ENCODE results near the gene TIMM22. TPM values are rescaled to one million over a fixed set of nuclear protein-coding genes. Genes with fewer than 3 reads are reported as not detected.
A peak's percentile ranks its signal among the peaks of the same experiment; 100 is the strongest.

Gene TIMM22
- total and polyA plus RNA-seq, 2 of the 4 experiments (the other 2 are of a cell fraction) = 12.7 to 12.9 TPM

DNA sequence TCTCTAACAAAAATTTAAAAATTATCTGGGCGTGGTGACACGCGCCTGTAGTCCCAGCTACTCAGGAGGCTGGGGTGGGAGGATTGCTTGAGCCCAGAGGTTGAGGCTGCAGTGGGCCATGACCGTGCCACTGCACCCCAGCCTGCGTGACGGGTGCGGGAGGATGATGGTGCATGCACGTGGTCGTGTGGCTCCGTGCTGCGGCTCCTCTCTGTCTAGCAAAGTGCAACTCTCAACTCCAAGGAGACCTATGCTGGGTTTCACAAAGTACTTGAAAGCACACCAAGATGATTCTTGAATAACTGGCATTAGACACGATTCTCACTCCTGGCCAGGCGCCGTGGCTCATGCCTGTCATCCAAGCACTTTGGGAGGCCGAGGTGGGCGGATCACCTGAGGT, 43.2 kb upstream of the TIMM22 start:
- Histone ChIP-seq H2AK9ac (replicated peaks; ENCODE audit: low read depth, low read length, poor library complexity) (no peak overlapping the region), H3K79me1 (ENCODE audit: low read depth in 1 of 2, low read length in 2 of 2) (peaks cover 33 to 70% of the 10 kb centered on the region in 2 experiments), H3K9me1 (ENCODE audit: insufficient read depth, low read length) (peaks cover 21% of the 10 kb centered on the region), H2AFZ (replicated peaks; ENCODE audit: low read length, poor library complexity) (no peak overlapping the region), H2BK120ac (ENCODE audit: low read depth, low read length) (peak overlapping the region; percentile 28; the same call in 1 of the 2 replicates), H3K23ac (ENCODE audit: low read depth, low read length) (no peak overlapping the region), H3K9me3 (ENCODE audit: control insufficient read depth, insufficient read depth, low read length) (no peaks in the 10 kb centered on the region), H2BK15ac (ENCODE audit: low read depth, low read length) (peak overlapping the region; percentile 0; the same call in 1 of the 3 replicates), H3K18ac (ENCODE audit: low read depth, low read length) (no peak overlapping the region), H2BK20ac (ENCODE audit: low read depth, low read length) (peak overlapping the region; percentile 46; the same call in 1 of the 2 replicates), H4K20me1 (ENCODE audit: insufficient read depth, low read length) (peaks cover 45% of the 10 kb centered on the region), H3K27ac (ENCODE audit: insufficient read depth, low read length) (no peak overlapping the region; the same call in 1 of the 2 replicates), H2AK5ac (ENCODE audit: low read depth, low read length) (no peak overlapping the region; the same call in 1 of the 2 replicates), H2BK5ac (ENCODE audit: low read depth, low read length, poor library complexity, severe bottlenecking) (no peak overlapping the region), H3K9ac (ENCODE audit: low read depth, low read length) (no peak overlapping the region), H4K8ac (ENCODE audit: low read depth in 2 of 2, low read length in 2 of 2) (0 out of 4 replicates have a peak overlapping the region, but pooled peaks of 1 of the 2 experiments have one; percentile 6), H3K27me3 (ENCODE audit: control insufficient read depth, insufficient read depth, low read length) (no peaks in the 10 kb centered on the region), H3K4me1 (ENCODE audit: control insufficient read depth, insufficient read depth, low read length) (peaks cover 28% of the 10 kb centered on the region), H3K4me3 (ENCODE audit: insufficient read depth, low read depth, low read length) (no peak overlapping the region), H3K56ac (ENCODE audit: extremely low read depth, insufficient read depth, low read length) (no peak overlapping the region), H3K4me2 (ENCODE audit: low read depth, low read length) (no peak overlapping the region), H3K14ac (replicated peaks; ENCODE audit: low read depth, low read length) (no peak overlapping the region), H3K4ac (ENCODE audit: low read depth, low read length) (peak overlapping the region; percentile 80), H3K36me3 (ENCODE audit: control insufficient read depth, insufficient read depth, low read length) (peaks cover 13% of the 10 kb centered on the region), H4K5ac (ENCODE audit: low read depth, low read length) (no peak overlapping the region), H4K91ac (ENCODE audit: insufficient read depth, low read depth, low read length) (no peak overlapping the region)
- dilution Hi-C loops (cut with HindIII; ENCODE audit: low sequenced_read_pairs, unreplicated experiment) (no loop called here), in situ Hi-C loops (cut with MboI; ENCODE audit: low sequenced_read_pairs) (no loop called here), intact Hi-C loops (cut with micrococcal nuclease) (loop anchor here (1.0 kb wide), 1 partner anchor 20 kb away; no protein-coding TSS in a partner anchor)
- ChIA-PET POLR2A (ENCODE audit: unreplicated experiment) (no interaction called here), CTCF (no interaction called here)
- TF ChIP-seq SMC3 (IDR thresholded peaks at IDR 0.05; ENCODE audit: low read depth, low read length) = no peak
- no peak for TF ChIP-seq MAFK (IDR thresholded peaks at IDR 0.05; ENCODE audit: low read depth, low read length)
- TF ChIP-seq POLR2A (IDR thresholded peaks at IDR 0.05; ENCODE audit: low read depth, low read length) = no peak
- no peak for ATAC-seq (ENCODE audit: low read depth)
- no TSS peak for BruUV-seq (replicated peaks)
- DNase-seq = no peak
- 94% methylated on average over 10 of the region's 16 CpGs; no CpG with 5 or more reads in 1 of the 2 experiments for WGBS, 2 experiments (ENCODE audit: extremely low coverage in 2 of 2, insufficient read length in 1 of 2)
